PC-9 (cell line): ENCODE results near the gene KCTD7. TPM values are rescaled to one million over a fixed set of nuclear protein-coding genes. Genes with fewer than 3 reads are reported as not detected.
"Not testable (repeated sequence)": the region's sequence is repeated elsewhere in the genome, so short reads cannot be mapped to it uniquely, and the experiment has no call there.

Source experiments
- BruUV-seq: library from RNA; stranded (reverse); fragments of 400-500 nt; replicated peaks from 2 replicates; lab custom pipeline; 2021; lab: Mats Ljungman, UMichigan
- CTCF ChIA-PET: fragments of 300-600 bp; sonication (Branson Sonifier 250); formaldehyde crosslinking; loops from one replicate; lab custom pipeline; 2022; ENCODE audit warnings: antibody characterized with exemption; lab: Charles Lee
- POLR2A ChIA-PET: fragments of 300-600 bp; sonication (Branson Sonifier 250); formaldehyde crosslinking; loops from one replicate; lab custom pipeline; 2022; ENCODE audit warnings: antibody characterized with exemption; ENCODE audit not compliant: unreplicated experiment; lab: Charles Lee
- DNase-seq, 2 experiments: peaks; one replicate each; pipeline versions ENCODE4 v3.0.0 to v3.0.0-alpha.2; 2015 to 2022; ENCODE audit warnings: mixed read lengths in 1 of 2
- H2AFZ ChIP-seq: fragments of 200-600 bp; sonication (generic); 2 replicates; pipeline ENCODE4 v1.8.1; 2017; ENCODE audit warnings: antibody characterized with exemption
- H3F3A ChIP-seq: fragments of 200-600 bp; sonication (generic); 2 replicates; pipeline ENCODE4 v1.8.1; 2017; ENCODE audit warnings: antibody characterized with exemption, mild to moderate bottlenecking, low read depth; ENCODE audit not compliant: insufficient read depth
- H3K27ac ChIP-seq: fragments of 200-600 bp; sonication (generic); 2 replicates; pipeline ENCODE4 v1.6.1; 2016; ENCODE audit warnings: mixed run types
- H3K27me3 ChIP-seq: fragments of 200-600 bp; sonication (generic); 2 replicates; pipeline ENCODE4 v1.6.1; 2016; ENCODE audit warnings: low read depth, mixed run types; ENCODE audit not compliant: insufficient read depth
- H3K36me3 ChIP-seq: fragments of 200-600 bp; sonication (generic); 2 replicates; pipeline ENCODE4 v1.6.1; 2016; ENCODE audit warnings: low read depth, mixed run types
- H3K4me1 ChIP-seq: fragments of 200-600 bp; sonication (generic); replicated peaks from 2 replicates; pipeline ENCODE4 v1.6.1; 2016; ENCODE audit warnings: mixed run types; ENCODE audit not compliant: insufficient read depth
- H3K4me2 ChIP-seq: fragments of 200-600 bp; sonication (generic); 2 replicates; pipeline ENCODE4 v1.6.1; 2017; ENCODE audit warnings: mixed run types
- H3K4me3 ChIP-seq: fragments of 200-600 bp; sonication (generic); 2 replicates; pipeline ENCODE4 v1.6.1; 2016; ENCODE audit warnings: mixed run types
- H3K79me2 ChIP-seq: fragments of 200-600 bp; sonication (generic); 2 replicates; pipeline ENCODE4 v1.6.1; 2017; ENCODE audit warnings: low read depth, mixed run types
- H3K9me2 ChIP-seq: fragments of 200-600 bp; sonication (generic); 2 replicates; pipeline ENCODE4 v1.8.1; 2017; ENCODE audit warnings: mild to moderate bottlenecking; ENCODE audit not compliant: insufficient read depth
- H3K9me3 ChIP-seq: fragments of 200-600 bp; sonication (generic); 2 replicates; pipeline ENCODE4 v1.8.1; 2016; ENCODE audit warnings: low read depth; ENCODE audit not compliant: insufficient read depth
- H4K20me1 ChIP-seq: fragments of 200-600 bp; sonication (generic); 2 replicates; pipeline ENCODE4 v1.8.1; 2017; ENCODE audit not compliant: insufficient read depth
- CTCF ChIP-seq: fragments of 200-600 bp; sonication (generic); conservative IDR thresholded peaks from 2 replicates; pipeline ENCODE4 v1.6.1; 2017; ENCODE audit warnings: mixed run types, antibody characterized with exemption, mild to moderate bottlenecking, moderate library complexity
- EZH2 ChIP-seq: fragments of 200-600 bp; sonication (generic); IDR thresholded peaks from 2 replicates; pipeline ENCODE4 v1.8.0; 2017; ENCODE audit warnings: antibody characterized with exemption, low read depth
- intact Hi-C: fragments of 100-400 bp; cut with micrococcal nuclease; formaldehyde crosslinking; loops from one replicate; pipeline ENCODE4 v1.10.0; 2022; ENCODE audit not compliant: unreplicated experiment
- total RNA-seq: library from RNA; stranded (reverse); gene quantifications from 2 replicates; pipeline ENCODE4 v1.2.3, GENCODE V29; 2021

KCTD7 gene
- total RNA-seq, 1 experiment from 2014 or later: 7.1 TPM

- TF ChIP-seq EZH2 (no peak), CTCF (no peak)
- POLR2A ChIA-PET: no interaction called here
- H3K27ac ChIP-seq: no peak overlapping the region
Observed at GRCh38 chr7:66634816-66635215, 6.1 kb downstream of the KCTD7 start.

GRCh38 chr7:66635322-66635981 is 6.8 kb downstream of the KCTD7 start:
- H3K4me2 ChIP-seq: peak overlapping the region; percentile 52; the same call in 1 of the 2 replicates
- H3K4me3 ChIP-seq, CTCF ChIA-PET: not testable (repeated sequence)

More at GRCh38 chr7:66634816-66635215, 6.1 kb downstream of the KCTD7 start:
- H2AFZ ChIP-seq: no peak overlapping the region
- no peaks in the 10 kb centered on the region for H3K9me2 ChIP-seq
- H3K4me2 ChIP-seq: no peak overlapping the region
- intact Hi-C loops: no loop called here
- CTCF ChIA-PET: no interaction called here
- no TSS peak for BruUV-seq
- 0 out of 2 replicates have a peak, but pooled peaks cover 3% of the 10 kb centered on the region for H3K4me1 ChIP-seq
- H4K20me1 ChIP-seq: no peaks in the 10 kb centered on the region
- H3K4me3 ChIP-seq: no peak overlapping the region
- no peaks in the 10 kb centered on the region for H3K27me3 ChIP-seq
- no peaks in the 10 kb centered on the region for H3K9me3 ChIP-seq
- no peaks in the 10 kb centered on the region for H3K36me3 ChIP-seq
- no peaks in the 10 kb centered on the region for H3K79me2 ChIP-seq
- no peaks in the 10 kb centered on the region for H3F3A ChIP-seq
- no peak for DNase-seq

GRCh38 chr7:66635982-66636546 is 7.4 kb downstream of the KCTD7 start:
- H3K9me3 ChIP-seq, H2AFZ ChIP-seq, H3K4me1 ChIP-seq, H3K27ac ChIP-seq, H3F3A ChIP-seq, intact Hi-C loops, H3K79me2 ChIP-seq, POLR2A ChIA-PET, H4K20me1 ChIP-seq, H3K27me3 ChIP-seq, H3K9me2 ChIP-seq, BruUV-seq, H3K4me3 ChIP-seq, H3K36me3 ChIP-seq, CTCF ChIA-PET: not testable (repeated sequence)
- DNase-seq: peak; percentile 27 to 77
- H3K4me2 ChIP-seq: peak overlapping the region; percentile 52

More at GRCh38 chr7:66635322-66635981, 6.8 kb downstream of the KCTD7 start:
- intact Hi-C loops, H3K4me1 ChIP-seq, H3K27me3 ChIP-seq, H2AFZ ChIP-seq, H3K9me2 ChIP-seq, H3K9me3 ChIP-seq, H3K27ac ChIP-seq, BruUV-seq, POLR2A ChIA-PET, DNase-seq, H4K20me1 ChIP-seq, H3F3A ChIP-seq, H3K79me2 ChIP-seq, H3K36me3 ChIP-seq: not testable (repeated sequence)

GRCh38 chr7:66638309-66639099 is 9.8 kb downstream of the KCTD7 start:
- H3K27ac ChIP-seq: no peak overlapping the region
- no peaks in the 10 kb centered on the region for H3K79me2 ChIP-seq
- no peak overlapping the region for H2AFZ ChIP-seq
- no TSS peak for BruUV-seq
- no peak overlapping the region for H3K4me3 ChIP-seq
- no peaks in the 10 kb centered on the region for H3K9me3 ChIP-seq
- DNase-seq: no peak
- H3F3A ChIP-seq: no peaks in the 10 kb centered on the region
- no peak overlapping the region for H3K4me2 ChIP-seq
- intact Hi-C loops: no loop called here
- H3K4me1 ChIP-seq: 0 out of 2 replicates have a peak, but pooled peaks cover 3% of the 10 kb centered on the region
- H3K36me3 ChIP-seq: no peaks in the 10 kb centered on the region
- no peaks in the 10 kb centered on the region for H3K27me3 ChIP-seq
- H4K20me1 ChIP-seq: no peaks in the 10 kb centered on the region
- no peaks in the 10 kb centered on the region for H3K9me2 ChIP-seq
- TF ChIP-seq CTCF: no peak
- TF ChIP-seq EZH2: no peak
- ChIA-PET CTCF (no interaction called here), POLR2A (no interaction called here)
